Activated CD4-positive, alpha-beta T cell treated with anti-CD3 and anti-CD28 coated beads for 24 hours (primary cell): ENCODE results near the gene CELF2.

Experiments
- DNase-seq, 2 donors: peaks; one replicate each; pipeline ENCODE4 v3.0.0-alpha.2; 2020; ENCODE audit warnings: low read depth in 2 of 2

The CELF2 gene

GRCh38 chr10:11245981-11246590 lies 228.4 kb downstream of the CELF2 start:
- DNase-seq: no peak

- DNase-seq: no peak
These were observed 229.2 kb downstream of the CELF2 start for GRCh38 chr10:11246752-11247467.

DNA sequence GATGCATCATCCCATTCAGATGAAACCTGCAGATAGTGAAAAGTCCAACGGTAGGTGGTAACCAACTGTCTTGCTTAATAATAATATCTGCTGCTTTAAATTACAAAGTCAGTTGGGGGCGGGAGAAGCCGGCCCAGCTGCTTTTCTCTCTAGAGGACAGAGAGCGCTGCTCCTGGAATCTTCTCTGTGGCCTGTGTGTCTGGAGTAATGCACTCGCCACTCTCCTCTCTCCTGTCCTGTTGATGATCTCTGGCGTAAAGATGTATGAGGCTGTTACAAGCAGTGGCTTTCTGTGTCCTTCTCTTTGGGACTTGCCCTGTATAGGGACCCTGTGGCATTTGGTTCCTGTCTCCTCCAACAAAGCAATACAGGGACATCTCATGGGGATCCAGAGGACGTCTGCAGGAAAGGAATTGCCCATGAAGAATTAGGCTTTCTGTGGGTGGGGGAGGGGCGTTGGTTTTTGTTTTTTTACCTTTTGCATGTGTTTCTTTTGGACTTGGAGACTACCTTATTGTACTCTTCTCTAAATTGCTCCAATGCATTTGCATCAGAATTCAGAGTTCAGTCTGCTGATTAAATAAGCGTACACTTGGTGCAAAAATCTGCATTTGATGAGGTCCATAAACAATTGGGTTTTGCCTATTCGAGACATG lies 231.6 kb downstream of the CELF2 start:
- no peak for DNase-seq

- no peak for DNase-seq
These were observed 232.1 kb downstream of the CELF2 start for GRCh38 chr10:11249808-11250195.

DNA sequence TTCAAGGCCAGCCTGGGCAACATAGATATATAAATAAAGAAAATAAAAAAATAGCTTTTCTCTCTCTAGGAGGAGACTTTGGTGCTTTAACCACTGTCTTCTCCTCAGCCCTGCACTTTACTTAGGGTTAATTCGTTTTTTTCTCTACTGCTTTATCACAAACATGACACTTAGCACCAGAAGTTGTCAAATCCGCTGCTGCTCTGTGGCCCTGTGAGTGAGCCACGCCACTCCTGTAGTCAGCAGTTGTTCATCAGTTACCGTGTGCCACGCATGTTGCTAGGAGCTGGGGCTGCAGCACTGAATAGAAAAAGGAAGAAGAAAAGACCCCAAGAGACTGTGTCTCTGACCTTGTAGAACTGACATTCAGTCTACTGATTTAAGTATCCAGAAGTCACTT lies 232.6 kb downstream of the CELF2 start:
- no peak for DNase-seq

GRCh38 chr10:11252887-11253286 lies 235.2 kb downstream of the CELF2 start:
- no peak for DNase-seq

GRCh38 chr10:11253385-11254002 lies 235.8 kb downstream of the CELF2 start:
- DNase-seq: no peak

DNA sequence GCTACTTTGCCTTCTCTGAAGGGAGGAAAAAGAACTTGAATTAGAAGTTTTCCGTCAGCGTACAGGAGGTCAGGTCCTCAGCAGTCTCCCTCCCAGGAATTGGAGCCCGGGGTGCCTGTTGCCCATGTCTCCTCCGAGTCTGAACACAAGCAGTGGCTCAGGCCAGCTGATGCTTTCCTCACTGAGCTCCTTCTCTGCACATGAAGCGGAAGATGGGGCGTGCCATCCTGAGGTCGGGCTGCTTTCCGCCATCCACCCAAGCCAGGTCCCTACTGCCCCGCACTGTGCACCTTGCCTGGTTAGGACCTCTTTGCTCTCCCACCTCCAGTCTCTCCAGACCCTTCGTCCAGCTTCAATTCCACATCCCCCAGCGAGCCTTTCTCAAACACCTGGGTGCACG lies 237.5 kb downstream of the CELF2 start:
- no peak for DNase-seq

DNA sequence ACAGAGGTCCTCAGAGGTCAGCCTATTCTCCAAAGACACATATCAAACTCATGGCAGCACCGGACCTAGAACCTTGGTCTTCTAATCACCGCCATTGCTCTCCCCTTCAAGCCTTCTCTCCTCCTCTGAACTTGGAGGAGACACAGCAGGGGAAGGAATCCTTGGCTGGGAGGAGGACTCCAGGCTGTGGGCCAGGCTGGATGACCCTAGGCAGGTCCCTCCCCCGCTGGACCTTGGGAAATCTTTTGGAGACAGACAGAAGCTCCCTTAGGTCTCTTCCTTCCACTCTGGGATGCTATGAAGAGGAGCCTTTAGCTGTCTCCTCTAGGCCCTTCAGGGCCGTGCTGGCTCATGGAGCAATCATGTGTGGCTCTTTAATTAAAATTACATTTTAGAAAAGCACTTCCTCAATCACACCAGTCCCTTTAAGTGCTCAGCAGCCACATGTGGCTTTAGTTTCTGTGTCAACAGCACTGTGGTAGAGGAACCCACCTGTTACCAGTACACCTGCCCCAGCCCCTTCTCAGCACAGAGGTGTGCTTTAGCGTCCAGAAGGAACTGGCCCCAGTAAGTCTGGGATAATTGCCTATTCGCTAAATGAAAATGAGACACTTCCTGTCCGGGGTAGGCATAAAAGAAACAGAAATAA lies 238.2 kb downstream of the CELF2 start:
- no peak for DNase-seq

DNA sequence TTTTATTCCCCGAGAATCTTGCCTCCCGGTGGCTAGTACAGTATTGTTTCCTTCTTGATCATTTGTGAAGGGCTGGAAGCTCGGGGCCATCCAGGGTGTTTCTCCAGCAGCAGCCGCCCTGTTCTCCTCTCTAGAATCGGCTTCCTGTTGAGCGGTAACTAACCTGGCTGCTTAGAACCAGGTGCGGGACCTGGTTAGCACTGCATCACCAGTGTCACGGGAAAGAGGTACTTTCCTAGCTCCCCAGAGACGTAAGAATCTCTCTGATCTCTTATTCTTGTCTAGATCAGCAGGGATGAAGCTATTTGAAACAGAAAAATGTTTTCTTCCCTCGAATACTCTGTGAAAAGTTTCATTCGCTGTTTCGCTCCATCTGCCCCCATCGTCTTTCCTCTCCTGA lies 239.2 kb downstream of the CELF2 start:
- no peak for DNase-seq

DNA sequence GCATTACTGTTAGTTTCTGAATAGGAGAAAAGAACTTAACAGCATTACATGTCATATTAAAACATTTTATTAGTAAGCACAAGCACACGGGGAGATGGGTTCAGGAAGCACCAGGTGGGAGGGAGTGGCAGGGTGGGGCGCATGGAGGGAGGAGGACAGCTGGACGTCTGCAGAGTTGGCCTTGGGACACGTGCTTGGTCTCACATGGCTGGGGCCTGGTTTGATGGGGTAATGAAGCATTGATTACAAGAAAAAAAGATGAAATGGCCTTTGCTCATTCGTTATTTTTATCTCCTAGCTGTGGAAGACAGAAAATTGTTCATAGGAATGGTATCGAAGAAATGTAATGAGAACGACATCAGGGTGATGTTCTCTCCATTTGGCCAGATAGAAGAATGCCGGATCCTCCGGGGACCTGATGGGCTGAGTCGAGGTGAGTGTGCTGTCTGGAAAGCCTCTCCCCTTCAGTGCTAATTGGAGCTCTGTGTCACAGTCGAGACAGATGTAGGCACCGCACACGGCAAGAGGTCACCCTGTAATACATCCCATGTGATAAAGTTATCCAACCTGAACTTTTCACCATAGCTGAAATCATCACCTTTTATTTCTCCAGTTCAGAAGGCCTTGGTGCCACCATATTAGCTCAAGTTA lies 239.9 kb downstream of the CELF2 start:
- DNase-seq: no peak

DNA sequence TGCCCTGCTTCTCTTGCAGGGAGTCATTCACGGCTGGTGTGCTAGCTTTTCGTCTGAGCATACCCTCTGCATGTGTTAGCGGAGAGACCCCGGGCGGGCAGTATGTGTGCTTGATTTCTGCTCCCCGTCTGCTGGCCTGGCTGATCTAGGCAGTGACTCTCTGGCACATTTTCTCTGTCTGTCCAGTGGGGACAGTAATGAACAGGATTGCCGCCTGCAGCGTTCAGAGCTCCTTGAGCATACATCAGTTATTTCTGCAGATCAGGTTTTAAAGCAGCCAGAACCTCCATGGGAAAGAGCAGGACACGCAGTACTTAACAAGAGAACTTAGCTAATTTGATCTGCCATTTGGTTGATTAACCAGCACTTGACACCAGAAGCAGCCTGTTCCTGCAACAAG lies 242.5 kb downstream of the CELF2 start:
- DNase-seq: no peak

DNA sequence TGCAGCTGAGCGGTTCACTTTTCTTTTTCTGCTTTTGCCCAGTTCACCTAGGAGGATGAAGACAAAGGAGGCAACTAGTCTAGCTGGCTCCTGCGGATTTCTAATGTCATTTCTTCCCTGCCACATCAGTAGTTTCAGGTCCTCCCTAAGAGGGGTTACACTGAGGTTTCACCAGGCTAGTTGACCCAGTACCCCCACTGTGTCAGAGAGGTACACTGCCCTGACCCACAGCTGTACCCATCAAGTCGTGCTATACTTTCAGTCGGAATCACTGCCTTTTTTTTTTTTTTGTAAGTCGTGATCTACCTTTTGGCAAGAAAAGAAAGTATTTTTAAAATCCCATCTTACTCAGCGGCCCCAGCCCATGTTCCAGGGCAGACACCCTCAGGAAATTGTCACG lies 243.5 kb downstream of the CELF2 start:
- DNase-seq: no peak

DNA sequence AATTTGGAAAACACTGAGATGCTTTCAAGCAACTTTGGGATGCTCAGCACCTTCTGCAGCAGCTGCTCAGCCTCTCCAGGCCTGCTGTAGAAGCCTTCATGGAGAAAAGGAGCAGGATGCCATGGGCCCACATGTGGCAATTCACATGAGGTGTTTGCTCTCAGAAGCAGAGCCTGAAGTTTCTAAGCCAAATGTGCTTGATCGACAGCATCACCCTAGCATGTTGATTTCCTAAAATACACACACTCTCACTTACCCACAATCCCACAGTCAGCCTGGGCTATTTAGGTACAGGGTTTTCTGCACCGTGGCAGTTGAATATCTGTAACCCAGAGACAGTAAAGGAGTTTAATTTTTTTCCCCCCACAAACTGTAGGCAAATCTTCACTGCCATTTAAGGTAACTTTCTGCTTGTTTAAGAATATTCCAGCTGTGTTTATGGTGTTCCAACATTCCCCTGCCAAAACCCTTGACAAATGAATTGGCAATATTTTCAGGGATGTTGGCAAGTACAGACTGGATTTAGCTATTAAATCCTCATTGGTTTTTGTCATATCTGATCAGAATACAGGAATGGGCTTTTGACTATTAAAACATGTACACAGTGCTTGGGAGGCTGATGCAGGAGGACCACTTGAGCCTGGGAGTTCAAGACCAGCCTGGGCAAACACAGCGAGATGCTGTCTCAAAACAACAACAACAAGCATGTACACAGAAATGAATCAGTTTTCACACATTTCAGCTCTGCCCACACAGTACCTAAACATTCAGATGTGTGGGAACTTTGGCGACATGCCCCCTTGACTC lies 244.2 kb downstream of the CELF2 start:
- DNase-seq: no peak

DNA sequence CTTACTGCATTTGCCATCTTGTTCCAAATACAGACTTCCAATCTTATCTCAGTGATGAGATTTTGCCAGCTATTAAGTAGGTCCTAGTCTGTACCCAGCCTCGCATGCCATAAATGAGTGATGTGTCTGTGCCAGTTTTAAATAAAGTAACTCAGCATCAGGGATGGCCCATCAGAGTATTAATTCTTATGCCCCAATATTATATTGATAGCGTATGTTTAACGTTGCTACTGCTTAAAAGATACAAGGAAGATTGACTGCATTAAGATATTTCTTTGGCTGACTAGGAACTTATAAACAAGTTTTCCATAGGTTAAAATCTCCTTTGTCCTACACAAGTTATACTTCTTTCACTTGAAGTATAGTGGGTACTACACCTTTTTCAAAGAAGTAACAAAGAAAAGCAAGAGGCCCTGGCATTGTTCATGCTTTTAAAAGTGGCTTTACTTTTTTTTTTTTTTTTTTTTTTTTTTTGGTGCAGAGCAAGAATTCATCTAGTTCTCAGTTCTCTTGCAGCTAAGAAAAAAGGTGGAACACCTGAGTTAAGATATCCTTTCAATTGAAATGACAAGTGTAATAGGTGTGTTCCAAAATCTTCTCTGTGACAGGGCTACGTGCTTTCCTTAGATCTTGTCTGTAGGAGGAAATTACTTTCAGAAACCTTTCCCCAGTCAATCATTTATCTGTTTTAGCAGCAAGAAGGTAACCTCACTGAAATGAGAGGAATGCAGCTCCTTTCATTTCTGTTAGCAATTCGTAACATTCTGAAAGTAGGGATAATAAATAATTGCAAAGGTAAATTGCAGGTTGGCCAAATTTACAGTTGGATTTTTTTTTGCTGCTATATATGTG lies 245.0 kb downstream of the CELF2 start:
- no peak for DNase-seq

GRCh38 chr10:11263767-11264166 lies 246.1 kb downstream of the CELF2 start:
- DNase-seq: no peak

DNA sequence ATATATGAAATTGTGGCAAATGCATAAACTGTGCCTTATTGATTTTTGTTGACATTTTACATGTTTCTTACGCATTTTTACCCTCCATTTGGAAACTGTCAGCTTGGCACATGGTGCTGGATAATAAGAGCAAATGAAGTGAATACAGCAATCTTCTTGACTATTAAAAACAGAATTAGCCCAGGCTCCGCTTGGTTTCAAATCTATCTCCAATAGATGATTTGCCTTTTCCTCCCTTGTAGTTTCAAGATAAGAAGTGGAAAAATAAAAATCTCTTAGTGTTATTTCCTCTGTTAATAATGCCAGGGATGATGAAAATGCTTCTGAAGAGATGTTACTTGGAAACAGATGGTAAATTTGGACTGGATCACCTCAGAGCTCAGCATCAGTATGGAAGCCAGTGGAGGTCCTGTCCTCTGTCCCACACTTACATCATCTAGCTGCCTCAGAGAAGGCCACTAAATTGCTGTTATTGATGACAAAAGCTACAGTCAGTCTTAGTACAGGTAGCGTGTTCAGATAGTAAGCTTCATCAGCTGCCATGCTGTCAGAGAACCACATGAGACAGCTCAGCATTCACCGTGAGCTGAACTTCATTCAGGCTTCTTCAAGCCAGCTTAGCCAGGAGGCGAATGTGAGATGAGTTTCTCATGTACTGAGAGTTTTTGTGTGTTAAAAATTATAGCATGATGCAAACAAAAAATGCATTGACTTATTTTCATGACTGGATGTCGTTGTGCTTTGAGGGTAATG lies 246.8 kb downstream of the CELF2 start:
- no peak for DNase-seq

GRCh38 chr10:11265484-11265883 lies 247.8 kb downstream of the CELF2 start:
- DNase-seq: no peak

DNA sequence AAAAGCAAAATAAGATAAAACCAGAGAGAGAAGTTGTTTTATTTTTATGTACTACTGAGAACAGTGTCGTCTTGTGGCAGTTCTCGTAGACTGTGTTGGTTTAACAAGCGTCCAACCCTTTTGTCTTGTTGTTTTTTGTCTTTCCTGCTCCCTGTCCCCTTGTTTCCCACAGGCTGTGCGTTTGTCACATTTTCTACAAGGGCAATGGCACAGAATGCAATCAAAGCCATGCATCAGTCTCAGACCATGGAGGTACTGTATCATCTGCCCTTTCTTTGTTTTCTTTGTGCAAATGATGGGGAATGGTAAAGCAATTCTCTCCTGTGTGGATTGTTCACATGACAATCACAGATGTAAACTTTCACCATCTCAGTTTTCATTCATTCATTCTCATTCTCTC lies 248.8 kb downstream of the CELF2 start:
- DNase-seq: no peak
